Skeletal muscle tissue (tissue), 4 donors: ENCODE results near the gene EXOC4. TPM values are rescaled to one million over a fixed set of nuclear protein-coding genes. Genes with fewer than 3 reads are reported as not detected.

Experiments used
- H3K27ac ChIP-seq: one replicate; pipeline ENCODE4 v1.7.0; 2013; ENCODE audit warnings: mild to moderate bottlenecking, low read depth, low read length, inconsistent platforms
- H3K27me3 ChIP-seq, 3 donors: one replicate each; pipeline ENCODE4 v1.7.0; 2013; ENCODE audit warnings: low read length in 3 of 3; ENCODE audit not compliant: control insufficient read depth in 3 of 3, insufficient read depth in 3 of 3
- H3K36me3 ChIP-seq, 3 donors: one replicate each; pipeline ENCODE4 v1.7.0; 2013; ENCODE audit warnings: low read length in 3 of 3; ENCODE audit not compliant: control insufficient read depth in 3 of 3, insufficient read depth in 3 of 3
- H3K4me1 ChIP-seq, 3 donors: one replicate each; pipeline ENCODE4 v1.7.0; 2013; ENCODE audit warnings: low read length in 3 of 3, mild to moderate bottlenecking in 3 of 3; ENCODE audit not compliant: control insufficient read depth in 3 of 3, insufficient read depth in 3 of 3
- H3K4me3 ChIP-seq, 3 donors: one replicate each; pipeline ENCODE4 v1.7.0; 2013; ENCODE audit warnings: low read length in 3 of 3
- H3K9ac ChIP-seq, 3 donors: one replicate each; pipeline ENCODE4 v1.7.0; 2013; ENCODE audit warnings: low read length in 3 of 3, mild to moderate bottlenecking in 3 of 3, moderate library complexity in 2 of 3, low read depth in 1 of 3
- H3K9me3 ChIP-seq, 3 donors: one replicate each; pipeline ENCODE4 v1.7.0; 2013; ENCODE audit warnings: low read length in 3 of 3; ENCODE audit not compliant: control insufficient read depth in 3 of 3
- total RNA-seq: library from RNA; depleted of rRNA; stranded (reverse); fragments of >200 nt; gene quantifications from one replicate; pipeline ENCODE4 v1.2.3, GENCODE V29; 2014
- donor health status: Osteomylitis.

Gene EXOC4
- total RNA-seq, 1 donor from 2014 or later: 129 TPM

- Histone ChIP-seq H3K36me3 (no peaks in the 10 kb centered on the region), H3K27me3 (no peaks in the 10 kb centered on the region), H3K4me3 (no peak overlapping the region), H3K9me3 (no peaks in the 10 kb centered on the region), H3K9ac (no peak overlapping the region), H3K4me1 (no peaks in the 10 kb centered on the region), H3K27ac (no peak overlapping the region)
Measured at GRCh38 chr7:133593561-133593960, 340.7 kb downstream of the EXOC4 start.

GRCh38 chr7:133601617-133602016 is 348.7 kb downstream of the EXOC4 start:
- no peaks in the 10 kb centered on the region for H3K27me3 ChIP-seq
- peaks cover 7 to 15% (median 9%) of the 10 kb centered on the region in 3 donors for H3K4me1 ChIP-seq
- H3K4me3 ChIP-seq: no peak overlapping the region
- no peak overlapping the region for H3K27ac ChIP-seq
- H3K36me3 ChIP-seq: no peaks in the 10 kb centered on the region
- no peaks in the 10 kb centered on the region for H3K9me3 ChIP-seq
- no peak overlapping the region for H3K9ac ChIP-seq

GRCh38 chr7:133602291-133602690 is 349.4 kb downstream of the EXOC4 start:
- Histone ChIP-seq H3K9ac (no peak overlapping the region), H3K4me3 (no peak overlapping the region), H3K9me3 (no peaks in the 10 kb centered on the region), H3K36me3 (no peaks in the 10 kb centered on the region), H3K4me1 (peaks cover 7 to 15% (median 9%) of the 10 kb centered on the region in 3 donors), H3K27me3 (no peaks in the 10 kb centered on the region), H3K27ac (no peak overlapping the region)

- Histone ChIP-seq H3K9ac (no peak overlapping the region), H3K4me1 (peaks cover under 1 to 6% (median 2%) of the 10 kb centered on the region in 3 donors), H3K36me3 (no peaks in the 10 kb centered on the region), H3K27ac (no peak overlapping the region), H3K4me3 (no peak overlapping the region), H3K9me3 (no peaks in the 10 kb centered on the region), H3K27me3 (no peaks in the 10 kb centered on the region)
Measured at GRCh38 chr7:133606991-133607390, 354.1 kb downstream of the EXOC4 start.

- H3K27ac ChIP-seq: no peak overlapping the region
- H3K9me3 ChIP-seq: no peaks in the 10 kb centered on the region
- H3K27me3 ChIP-seq: no peaks in the 10 kb centered on the region
- no peak overlapping the region for H3K9ac ChIP-seq
- no peaks in the 10 kb centered on the region for H3K36me3 ChIP-seq
- no peaks in the 10 kb centered on the region for H3K4me1 ChIP-seq
- no peak overlapping the region for H3K4me3 ChIP-seq
Measured at GRCh38 chr7:133609806-133610205, 356.9 kb downstream of the EXOC4 start.

GRCh38 chr7:133611955-133612354 is 359.1 kb downstream of the EXOC4 start:
- Histone ChIP-seq H3K27ac (no peak overlapping the region), H3K4me3 (no peak overlapping the region), H3K36me3 (no peaks in the 10 kb centered on the region), H3K4me1 (no peaks in the 10 kb centered on the region), H3K9me3 (no peaks in the 10 kb centered on the region), H3K9ac (no peak overlapping the region), H3K27me3 (no peaks in the 10 kb centered on the region)

GRCh38 chr7:133613250-133613790 is 360.4 kb downstream of the EXOC4 start:
- Histone ChIP-seq H3K27ac (no peak overlapping the region), H3K27me3 (no peaks in the 10 kb centered on the region), H3K9ac (no peak overlapping the region), H3K36me3 (no peaks in the 10 kb centered on the region), H3K9me3 (no peaks in the 10 kb centered on the region), H3K4me1 (no peaks in the 10 kb centered on the region), H3K4me3 (no peak overlapping the region)

- H3K4me3 ChIP-seq: no peak overlapping the region
- no peaks in the 10 kb centered on the region for H3K9me3 ChIP-seq
- H3K36me3 ChIP-seq: no peaks in the 10 kb centered on the region
- no peak overlapping the region for H3K27ac ChIP-seq
- no peaks in the 10 kb centered on the region for H3K4me1 ChIP-seq
- no peaks in the 10 kb centered on the region for H3K27me3 ChIP-seq
- no peak overlapping the region for H3K9ac ChIP-seq
Measured at GRCh38 chr7:133614251-133614650, 361.4 kb downstream of the EXOC4 start.

- Histone ChIP-seq H3K4me3 (no peak overlapping the region), H3K27ac (no peak overlapping the region), H3K9ac (no peak overlapping the region), H3K9me3 (no peaks in the 10 kb centered on the region), H3K27me3 (no peaks in the 10 kb centered on the region), H3K4me1 (no peaks in the 10 kb centered on the region), H3K36me3 (no peaks in the 10 kb centered on the region)
Measured at GRCh38 chr7:133618970-133619369, 366.1 kb downstream of the EXOC4 start.

- no peak overlapping the region for H3K27ac ChIP-seq
- no peaks in the 10 kb centered on the region for H3K4me1 ChIP-seq
- no peaks in the 10 kb centered on the region for H3K9me3 ChIP-seq
- no peaks in the 10 kb centered on the region for H3K27me3 ChIP-seq
- no peak overlapping the region for H3K4me3 ChIP-seq
- H3K9ac ChIP-seq: no peak overlapping the region
- H3K36me3 ChIP-seq: no peaks in the 10 kb centered on the region
Measured at GRCh38 chr7:133619491-133619890, 366.6 kb downstream of the EXOC4 start.

- Histone ChIP-seq H3K9me3 (no peaks in the 10 kb centered on the region), H3K9ac (no peak overlapping the region), H3K4me1 (no peaks in the 10 kb centered on the region), H3K27ac (no peak overlapping the region), H3K27me3 (no peaks in the 10 kb centered on the region), H3K4me3 (no peak overlapping the region), H3K36me3 (no peaks in the 10 kb centered on the region)
Measured at GRCh38 chr7:133623721-133624120, 370.8 kb downstream of the EXOC4 start.
